Astrocyte (in vitro differentiated cells and primary cell): ENCODE data around the gene SHANK2.

ENCODE experiments used
- CTCF ChIP-seq: IDR thresholded peaks from 2 replicates; pipeline ENCODE4 v1.5.1; 2011; ENCODE audit warnings: low read depth, mild to moderate bottlenecking, inconsistent platforms, low read length, moderate library complexity; ENCODE audit not compliant: insufficient read depth
- EZH2 ChIP-seq: IDR thresholded peaks from 2 replicates; pipeline ENCODE4 v1.6.1; 2012; ENCODE audit warnings: mild to moderate bottlenecking, low read length, inconsistent platforms; ENCODE audit not compliant: insufficient read depth

GRCh38 chr11:71282581-71283351, 30.4 kb upstream of the SHANK2 start:
- TF ChIP-seq CTCF (no peak), EZH2 (no peak)
